NCI-H146 treated with DMSO at 0.1 percent for 48 hours (cell line): Measurements from ENCODE around the gene RAD51.
"Not testable (repeated sequence)": the region's sequence is repeated elsewhere in the genome, so short reads cannot be mapped to it uniquely, and the experiment has no call there.

Experiments
- DNase-seq: peaks from one replicate; lab custom pipeline; 2025; ENCODE audit not compliant: unreplicated experiment; lab: John Stamatoyannopoulos, UW

RAD51 gene

DNA sequence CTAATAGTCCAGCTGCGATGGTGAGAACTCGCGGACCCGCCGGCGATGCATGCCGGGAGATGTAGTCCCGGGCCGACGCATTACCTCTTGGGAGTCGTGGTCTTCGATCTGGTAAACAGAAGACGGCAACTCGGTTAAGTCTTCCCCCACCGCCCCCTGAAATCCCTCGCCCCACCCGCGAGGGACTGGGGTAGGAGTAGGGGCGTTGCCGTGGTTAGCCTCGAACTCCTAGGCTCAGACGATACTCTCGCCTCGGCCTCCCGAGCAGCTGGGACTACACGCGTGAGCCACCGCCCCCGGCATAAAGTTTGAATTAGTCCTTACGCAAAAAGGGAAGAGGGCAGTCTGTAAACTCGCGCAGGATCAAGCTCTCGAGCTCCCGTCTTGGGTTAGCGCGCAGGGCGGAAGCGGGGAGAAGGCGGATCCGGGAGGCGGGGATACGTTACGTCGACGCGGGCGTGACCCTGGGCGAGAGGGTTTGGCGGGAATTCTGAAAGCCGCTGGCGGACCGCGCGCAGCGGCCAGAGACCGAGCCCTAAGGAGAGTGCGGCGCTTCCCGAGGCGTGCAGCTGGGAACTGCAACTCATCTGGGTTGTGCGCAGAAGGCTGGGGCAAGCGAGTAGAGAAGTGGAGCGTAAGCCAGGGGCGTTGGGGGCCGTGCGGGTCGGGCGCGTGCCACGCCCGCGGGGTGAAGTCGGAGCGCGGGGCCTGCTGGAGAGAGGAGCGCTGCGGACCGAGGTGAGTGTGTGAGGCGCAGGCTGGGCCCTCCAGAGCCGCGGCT, at the start of gene RAD51:
Gene RAD51, plus strand, starts transcription at position 487 of the 781 bp plus-strand sequence. CDS start 3,585 bp downstream, outside the sequence.
- peak; percentile 64 for DNase-seq

GRCh38 chr15:40647523-40647922, 47.5 kb upstream of the RAD51 start:
- DNase-seq, result no peak

DNA sequence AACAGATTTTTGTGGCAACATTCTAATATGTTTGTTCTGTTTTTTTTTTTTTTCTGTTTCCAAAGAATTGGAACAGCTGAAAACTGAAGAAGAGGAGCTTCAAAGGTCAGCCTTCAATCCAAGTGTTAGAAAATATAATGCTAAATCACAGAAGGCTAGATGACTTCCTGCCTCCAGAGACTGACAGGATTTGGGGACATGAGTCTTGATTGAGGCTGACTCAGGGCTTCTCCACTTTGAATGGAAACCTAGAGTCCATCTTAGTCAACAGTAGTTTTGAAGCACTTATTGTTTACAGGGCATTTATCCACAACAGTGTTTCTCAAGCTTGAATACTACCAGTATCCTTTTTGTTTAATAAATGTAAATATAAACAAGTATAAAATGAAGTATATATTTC, 44.5 kb upstream of the RAD51 start:
- DNase-seq, result no peak

DNA sequence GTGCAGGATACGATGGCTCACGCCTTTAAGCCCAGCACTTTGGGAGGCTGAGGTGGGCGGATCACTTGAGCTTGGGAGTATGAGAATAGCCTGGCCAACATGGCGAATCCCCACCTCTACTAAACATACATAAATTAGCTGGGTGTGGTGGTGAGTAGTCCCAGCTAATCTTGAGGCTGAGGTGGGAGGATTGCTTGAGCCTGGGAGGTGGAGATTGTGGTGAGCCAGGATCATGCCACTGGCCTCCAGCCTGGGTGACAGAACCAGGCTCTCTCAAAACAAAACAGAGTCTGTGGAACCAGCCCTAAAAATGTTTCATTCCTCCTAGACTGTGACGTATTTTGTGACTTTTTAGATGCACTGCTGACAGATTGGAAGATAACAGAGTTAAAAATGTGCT, 34.3 kb upstream of the RAD51 start:
- DNase-seq, result no peak

DNA sequence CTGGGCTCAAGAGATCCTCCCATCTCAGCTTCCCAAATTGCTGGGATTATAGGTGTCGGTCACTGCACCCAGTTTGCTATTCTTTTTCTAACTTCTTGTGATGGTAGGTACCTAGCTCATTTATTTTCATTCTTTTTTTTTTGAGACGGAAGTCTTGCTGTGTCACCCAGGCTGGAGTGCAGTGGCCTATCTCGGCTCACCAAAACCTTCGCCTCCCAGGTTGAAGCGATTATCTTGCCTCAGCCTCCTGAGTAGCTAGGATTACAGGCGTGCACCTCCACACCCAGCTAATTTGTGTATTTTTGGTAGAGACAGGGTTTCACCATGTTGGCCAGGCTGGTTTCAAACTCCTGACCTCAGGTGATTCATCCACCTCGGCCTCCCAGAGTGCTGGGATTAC, 30.1 kb upstream of the RAD51 start:
- DNase-seq, result no peak

DNA sequence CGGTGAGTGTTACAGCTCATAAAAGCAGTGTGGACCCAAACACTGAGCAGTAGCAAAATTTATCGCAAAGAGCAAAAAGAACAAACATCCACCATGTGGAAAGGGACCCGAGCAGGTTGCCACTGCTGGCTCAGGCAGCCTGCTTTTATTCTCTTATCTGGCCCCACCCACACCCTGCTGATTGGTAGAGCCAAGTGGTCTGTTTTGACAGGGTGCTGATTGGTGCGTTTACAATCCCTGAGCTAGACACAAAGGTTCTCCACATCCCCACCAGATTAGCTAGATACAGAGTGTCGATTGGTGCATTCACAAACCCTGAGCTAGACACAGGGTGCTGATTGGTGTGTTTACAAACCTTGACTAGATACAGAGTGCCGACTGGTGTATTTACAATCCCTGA, 18.7 kb upstream of the RAD51 start:
- DNase-seq, result not testable (repeated sequence)

DNA sequence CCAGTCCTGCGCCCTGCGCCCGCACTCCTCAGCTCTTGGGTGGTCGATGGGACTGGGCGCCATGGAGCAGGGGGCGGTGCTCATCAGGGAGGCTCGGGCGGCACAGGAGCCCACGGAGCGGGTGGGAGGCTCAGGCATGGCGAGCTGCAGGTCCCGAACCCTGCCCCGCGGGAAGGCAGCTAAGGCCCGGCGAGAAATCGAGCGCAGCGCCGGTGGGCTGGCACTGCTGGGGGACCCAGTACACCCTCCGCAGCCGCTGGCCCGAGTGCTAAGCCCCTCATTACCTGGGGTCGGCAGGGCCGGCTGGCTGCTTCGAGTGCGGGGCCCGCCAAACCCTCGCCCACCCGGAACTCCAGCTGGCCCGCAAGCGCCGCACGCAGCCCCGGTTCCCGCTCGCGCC, 18.1 kb upstream of the RAD51 start:
- not testable (repeated sequence) for DNase-seq

DNA sequence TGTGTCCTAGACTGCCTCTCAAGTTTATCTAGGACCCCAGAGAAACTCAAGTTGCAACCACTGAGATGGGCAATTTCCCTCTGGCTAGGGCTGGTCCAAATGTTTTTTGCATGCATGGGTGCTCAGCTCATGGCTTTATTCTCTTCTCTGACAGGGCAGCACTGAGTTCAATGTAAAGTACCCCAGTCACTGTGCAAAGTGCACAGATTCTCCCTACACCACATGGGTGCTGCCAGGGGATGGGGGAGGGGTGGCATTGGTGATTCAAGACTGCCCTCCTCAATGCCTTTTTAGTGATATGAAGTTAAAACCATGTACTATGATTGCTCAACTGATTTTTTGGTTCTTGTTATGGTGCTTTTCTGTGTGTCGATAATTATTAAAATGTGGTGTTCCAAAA, 14.8 kb upstream of the RAD51 start:
- no peak for DNase-seq

DNA sequence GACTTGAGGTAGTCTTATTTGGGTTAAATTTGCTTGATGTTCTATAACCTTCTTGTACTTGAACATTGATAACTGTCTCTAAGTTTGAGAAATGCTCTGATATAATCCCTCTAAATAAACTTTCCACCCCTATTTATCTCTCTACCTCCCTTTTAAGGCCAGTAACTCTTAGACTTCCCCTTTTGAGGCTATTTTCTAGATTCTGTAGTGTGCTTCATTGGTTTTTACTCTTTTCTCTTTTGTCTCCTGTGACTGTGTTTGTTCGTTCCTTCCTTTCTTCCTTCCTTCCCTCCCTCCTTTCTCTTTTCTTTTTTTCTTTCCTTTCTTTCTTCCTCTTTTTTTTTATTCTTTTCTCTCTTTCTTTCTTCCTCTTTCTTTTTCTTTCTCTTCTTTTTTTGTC, 14.0 kb upstream of the RAD51 start:
- DNase-seq, result not testable (repeated sequence)

- no peak for DNase-seq
Measured at GRCh38 chr15:40684381-40684780, 10.6 kb upstream of the RAD51 start.

- no peak for DNase-seq
Measured at GRCh38 chr15:40685376-40685775, 9.6 kb upstream of the RAD51 start.

- DNase-seq, result no peak
Measured at GRCh38 chr15:40688932-40689799, 5.8 kb upstream of the RAD51 start.

DNA sequence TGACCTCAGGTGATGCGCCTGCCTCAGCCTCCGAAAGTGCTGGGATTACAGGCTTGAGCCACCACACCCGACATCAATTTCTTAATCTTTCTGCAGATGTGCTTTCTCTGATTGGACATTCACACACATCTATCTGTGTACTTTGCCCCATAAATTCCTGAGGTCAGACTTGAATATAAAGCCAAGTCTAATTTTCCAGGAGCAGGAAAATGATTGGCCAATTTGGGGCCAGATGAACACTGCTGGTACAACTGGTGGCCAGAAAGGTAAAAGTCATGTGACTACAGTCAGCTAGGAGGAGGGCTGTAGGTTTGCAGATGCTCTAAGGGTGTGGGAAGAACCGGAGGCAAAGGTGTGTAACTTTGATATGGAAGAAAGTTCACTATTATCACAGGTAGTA, 3.2 kb upstream of the RAD51 start:
- DNase-seq, result no peak

DNA sequence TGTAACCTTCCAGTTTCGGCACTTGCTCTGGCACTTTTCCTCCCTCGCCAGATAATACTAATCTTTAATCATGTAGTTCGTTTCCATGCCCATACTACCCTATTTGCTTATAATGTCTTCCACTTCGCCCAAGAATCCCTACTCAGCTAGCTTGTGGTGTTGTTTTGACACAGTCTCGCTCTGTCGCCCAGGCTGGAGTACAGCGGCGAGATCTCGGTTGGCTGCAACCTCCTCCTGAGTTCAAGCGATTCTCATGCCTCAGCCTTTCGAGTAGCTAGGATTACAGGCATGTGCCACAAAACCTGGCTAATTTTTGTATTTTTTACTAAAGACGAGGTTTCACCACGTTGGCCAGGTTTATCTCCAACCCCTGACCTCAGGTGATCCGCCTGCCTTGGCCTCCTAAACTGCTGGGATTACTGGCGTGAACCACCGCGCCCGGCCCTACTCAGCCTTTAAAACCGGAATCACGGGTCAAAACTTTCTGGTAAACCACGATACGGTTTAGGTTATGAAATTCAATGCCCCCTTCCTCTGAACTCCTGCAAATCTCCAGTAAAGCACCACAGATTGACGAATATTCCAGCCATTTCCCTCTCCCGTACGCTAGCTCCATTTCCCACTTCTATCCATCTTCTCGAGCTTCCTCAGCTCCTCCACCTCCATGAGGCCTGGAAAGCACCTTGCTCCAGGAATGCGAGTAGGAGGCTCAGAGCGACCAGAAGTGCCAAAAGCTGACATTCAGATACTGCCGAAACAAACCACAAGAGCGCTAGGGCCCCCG, 878 bp upstream of the RAD51 start:
- no peak for DNase-seq

DNA sequence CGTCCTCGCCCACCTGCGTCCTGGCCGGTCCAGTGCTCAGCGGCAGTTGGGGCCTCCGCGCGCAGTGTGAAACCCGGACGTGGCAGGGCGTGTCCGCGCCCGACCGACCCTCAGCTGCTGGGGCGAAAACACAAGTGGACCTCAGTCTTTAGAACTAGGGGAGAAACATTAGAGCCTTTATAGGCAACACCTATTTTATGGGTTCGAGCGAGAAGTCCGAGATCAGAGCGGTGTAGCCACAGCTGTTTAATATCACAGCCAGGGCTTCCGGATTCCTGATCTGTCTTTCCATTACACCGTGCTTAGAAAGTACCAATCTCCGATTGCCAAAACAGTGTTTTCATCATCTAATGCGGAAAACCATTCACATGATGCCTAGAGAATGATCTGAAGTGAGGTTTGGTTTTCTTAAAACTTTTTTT, 506 bp downstream of the RAD51 start:
- DNase-seq, result no peak

GRCh38 chr15:40696228-40696627, 1.3 kb downstream of the RAD51 start:
- DNase-seq, result no peak

- DNase-seq, result no peak
Measured at GRCh38 chr15:40697916-40698315, 2.9 kb downstream of the RAD51 start.

DNA sequence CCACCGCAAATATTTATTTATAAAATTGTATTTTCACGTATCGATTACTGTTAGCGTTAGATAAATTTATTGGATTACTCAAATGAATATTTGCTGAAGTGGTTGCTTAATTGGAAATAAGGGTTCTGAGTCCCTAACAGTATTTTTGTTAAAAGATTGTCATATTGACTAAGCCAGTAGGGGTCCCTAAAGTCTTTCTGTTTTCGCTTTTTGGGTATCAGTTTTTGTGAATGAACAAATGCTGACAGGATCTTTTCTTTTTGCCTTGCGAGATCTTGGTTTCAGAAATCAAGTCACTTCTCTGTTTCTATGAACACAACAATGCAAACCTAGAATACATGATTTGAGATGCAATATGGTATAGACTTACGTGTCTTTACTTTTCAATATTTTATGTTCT, 7.1 kb downstream of the RAD51 start:
- DNase-seq, result no peak

GRCh38 chr15:40706121-40706520, 11.1 kb downstream of the RAD51 start:
- no peak for DNase-seq

- DNase-seq, result no peak
Measured at GRCh38 chr15:40714144-40714543, 19.2 kb downstream of the RAD51 start.

- DNase-seq, result no peak
Measured at GRCh38 chr15:40716165-40716564, 21.2 kb downstream of the RAD51 start.
